ENCODE data around the gene THEMIS. TPM values are rescaled to one million over a fixed set of nuclear protein-coding genes. Genes with fewer than 3 reads are reported as not detected.

The THEMIS gene
- under 0.01 TPM in 1 of 2 replicates, not detected in the other for total RNA-seq

GRCh38 chr6:127900935-127901334 lies at the start of gene THEMIS:
Gene THEMIS, minus strand, starts transcription at chr6:127901058. Its CDS starts 126 bp downstream, at chr6:127900932.

